ENCODE data around the gene UGT1A8.

UGT1A8 gene

GRCh38 chr2:233817361-233817911, 200.0 kb downstream of the UGT1A8 start:
- ChIA-PET POLR2A (interaction anchor here (0.7 kb wide), 1 partner anchor 33 kb away, joined by 3 read pairs; no protein-coding TSS in a partner anchor), CTCF (no interaction called here)

GRCh38 chr2:233817995-233818638, 200.7 kb downstream of the UGT1A8 start:
- Histone ChIP-seq H3K4me1 (ENCODE audit: control extremely low read depth in 1 of 4, control insufficient read depth in 4 of 4, insufficient read depth in 4 of 4, low read length in 3 of 4) (no peaks in the 10 kb centered on the region), H3K27me3 (replicated peaks in 2 of 5; ENCODE audit: control insufficient read depth in 4 of 5, insufficient read depth in 5 of 5, low read length in 4 of 5) (peaks cover 0 to 4% (median 0%) of the 10 kb centered on the region in 5 experiments), H3K4me3 (ENCODE audit: control insufficient read depth in 1 of 7, extremely low read depth in 1 of 7, insufficient read depth in 4 of 7, low read depth in 2 of 7, low read length in 6 of 7) (no peak overlapping the region), H3K36me3 (ENCODE audit: control insufficient read depth in 4 of 4, insufficient read depth in 4 of 4, low read length in 3 of 4) (no peaks in the 10 kb centered on the region), H3K9me3 (ENCODE audit: control extremely low read depth in 1 of 5, control insufficient read depth in 4 of 5, insufficient read depth in 2 of 5, low read depth in 1 of 5, low read length in 4 of 5) (no peaks in the 10 kb centered on the region), H3K27ac (ENCODE audit: insufficient read depth in 1 of 2, low read depth in 1 of 2, low read length in 2 of 2, poor library complexity in 1 of 2, severe bottlenecking in 2 of 2) (no peak overlapping the region)
- POLR2A ChIA-PET: interaction anchor here (0.7 kb wide), 1 partner anchor 32 kb away, joined by 3 read pairs; no protein-coding TSS in a partner anchor
- DNase-seq: no peak
- CTCF ChIA-PET: no interaction called here
- 100% methylated on average over 11 of the region's 11 CpGs for WGBS (ENCODE audit: insufficient coverage)

More at GRCh38 chr2:233817361-233817911, 200.0 kb downstream of the UGT1A8 start:
- H3K27ac ChIP-seq (ENCODE audit: insufficient read depth in 1 of 2, low read depth in 1 of 2, low read length in 2 of 2, poor library complexity in 1 of 2, severe bottlenecking in 2 of 2): no peak overlapping the region
- WGBS (ENCODE audit: insufficient coverage): 92% methylated on average over 3 of the region's 3 CpGs
- H3K9me3 ChIP-seq (ENCODE audit: control extremely low read depth in 1 of 5, control insufficient read depth in 4 of 5, insufficient read depth in 2 of 5, low read depth in 1 of 5, low read length in 4 of 5): no peaks in the 10 kb centered on the region
- peaks cover 0 to 4% (median 0%) of the 10 kb centered on the region in 5 experiments for H3K27me3 ChIP-seq (replicated peaks in 2 of 5; ENCODE audit: control insufficient read depth in 4 of 5, insufficient read depth in 5 of 5, low read length in 4 of 5)
- no peak for DNase-seq
- no peaks in the 10 kb centered on the region for H3K36me3 ChIP-seq (ENCODE audit: control insufficient read depth in 4 of 4, insufficient read depth in 4 of 4, low read length in 3 of 4)
- H3K4me1 ChIP-seq (ENCODE audit: control extremely low read depth in 1 of 4, control insufficient read depth in 4 of 4, insufficient read depth in 4 of 4, low read length in 3 of 4): no peaks in the 10 kb centered on the region
- H3K4me3 ChIP-seq (ENCODE audit: control insufficient read depth in 1 of 7, extremely low read depth in 1 of 7, insufficient read depth in 4 of 7, low read depth in 2 of 7, low read length in 6 of 7): no peak overlapping the region

DNA sequence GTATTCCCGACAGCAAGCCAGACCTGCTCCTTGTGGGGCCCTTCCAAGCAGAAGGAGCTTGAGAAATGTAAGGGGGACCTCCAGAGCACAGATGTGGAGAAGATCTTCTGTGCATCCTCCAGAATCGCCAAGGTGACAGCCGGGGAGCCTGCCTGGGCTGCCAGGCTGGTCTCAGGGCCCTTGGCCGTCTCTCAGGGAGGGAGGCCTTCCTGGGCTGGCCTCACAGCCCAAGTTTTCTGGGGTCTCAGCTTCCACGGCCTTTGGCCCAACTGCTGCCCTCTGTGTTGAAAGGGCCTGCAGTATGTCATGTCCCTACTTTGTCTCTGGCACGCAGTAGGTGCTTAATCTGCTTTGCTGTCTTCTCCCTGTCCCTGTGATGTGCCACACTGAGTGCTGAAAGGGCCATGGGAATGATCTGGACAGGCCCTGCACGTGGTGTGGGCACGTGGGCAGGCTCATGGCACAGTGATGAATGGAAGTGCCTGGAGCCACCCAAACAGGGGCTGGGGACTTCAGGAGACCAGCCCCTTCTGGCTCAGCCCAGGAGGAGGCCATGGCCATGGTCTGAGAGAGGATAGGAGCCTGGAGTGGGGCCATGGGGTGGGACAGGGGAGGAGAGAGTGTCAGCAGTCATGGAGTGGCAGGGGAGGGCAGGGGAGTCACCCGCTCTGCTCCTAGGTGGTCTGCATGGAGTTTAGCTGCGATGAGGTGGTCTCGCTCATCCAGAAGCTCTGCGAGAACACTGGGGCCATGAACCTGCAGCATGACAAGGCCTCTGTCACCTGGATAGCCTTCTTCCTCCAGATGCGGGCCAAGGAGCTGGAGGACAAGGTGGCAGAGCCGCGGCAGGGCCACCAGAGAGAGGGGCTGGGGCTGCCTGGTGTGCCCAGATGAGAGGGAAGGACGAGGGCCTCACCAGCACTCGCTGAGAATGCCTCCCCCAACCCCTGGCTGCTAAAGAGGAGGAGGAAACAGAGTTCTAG, 201.5 kb downstream of the UGT1A8 start:
- H3K36me3 ChIP-seq (ENCODE audit: control insufficient read depth in 4 of 4, insufficient read depth in 4 of 4, low read length in 3 of 4): no peaks in the 10 kb centered on the region
- no peaks in the 10 kb centered on the region for H3K4me1 ChIP-seq (ENCODE audit: control extremely low read depth in 1 of 4, control insufficient read depth in 4 of 4, insufficient read depth in 4 of 4, low read length in 3 of 4)
- no peaks in the 10 kb centered on the region for H3K9me3 ChIP-seq (ENCODE audit: control extremely low read depth in 1 of 5, control insufficient read depth in 4 of 5, insufficient read depth in 2 of 5, low read depth in 1 of 5, low read length in 4 of 5)
- WGBS (ENCODE audit: insufficient coverage): 77% methylated on average over 10 of the region's 17 CpGs
- H3K27ac ChIP-seq (ENCODE audit: insufficient read depth in 1 of 2, low read depth in 1 of 2, low read length in 2 of 2, poor library complexity in 1 of 2, severe bottlenecking in 2 of 2): no peak overlapping the region
- POLR2A ChIA-PET: no interaction called here
- H3K27me3 ChIP-seq (replicated peaks in 2 of 5; ENCODE audit: control insufficient read depth in 4 of 5, insufficient read depth in 5 of 5, low read length in 4 of 5): peaks cover 0 to 4% (median 0%) of the 10 kb centered on the region in 5 experiments
- CTCF ChIA-PET: no interaction called here
- DNase-seq: no peak
- H3K4me3 ChIP-seq (ENCODE audit: control insufficient read depth in 1 of 7, extremely low read depth in 1 of 7, insufficient read depth in 4 of 7, low read depth in 2 of 7, low read length in 6 of 7): no peak overlapping the region

- no peaks in the 10 kb centered on the region for H3K27me3 ChIP-seq (replicated peaks in 2 of 5; ENCODE audit: control insufficient read depth in 4 of 5, insufficient read depth in 5 of 5, low read length in 4 of 5)
- H3K36me3 ChIP-seq (ENCODE audit: control insufficient read depth in 4 of 4, insufficient read depth in 4 of 4, low read length in 3 of 4): no peaks in the 10 kb centered on the region
- no peak for DNase-seq
- ChIA-PET POLR2A (interaction anchor here (0.7 kb wide), 1 partner anchor 10 kb away, joined by 3 read pairs; no protein-coding TSS in a partner anchor), CTCF (no interaction called here)
- no peak overlapping the region for H3K27ac ChIP-seq (ENCODE audit: insufficient read depth in 1 of 2, low read depth in 1 of 2, low read length in 2 of 2, poor library complexity in 1 of 2, severe bottlenecking in 2 of 2)
- H3K4me3 ChIP-seq (ENCODE audit: control insufficient read depth in 1 of 7, extremely low read depth in 1 of 7, insufficient read depth in 4 of 7, low read depth in 2 of 7, low read length in 6 of 7): no peak overlapping the region
- H3K9me3 ChIP-seq (ENCODE audit: control extremely low read depth in 1 of 5, control insufficient read depth in 4 of 5, insufficient read depth in 2 of 5, low read depth in 1 of 5, low read length in 4 of 5): no peaks in the 10 kb centered on the region
- H3K4me1 ChIP-seq (ENCODE audit: control extremely low read depth in 1 of 4, control insufficient read depth in 4 of 4, insufficient read depth in 4 of 4, low read length in 3 of 4): no peaks in the 10 kb centered on the region
- WGBS (ENCODE audit: insufficient coverage): 91% methylated on average over 14 of the region's 18 CpGs
Measured at GRCh38 chr2:233819884-233820773, 202.7 kb downstream of the UGT1A8 start.

- no peak for DNase-seq
- ChIA-PET CTCF (no interaction called here), POLR2A (interaction anchor here (0.7 kb wide), 1 partner anchor 9 kb away, joined by 3 read pairs; no protein-coding TSS in a partner anchor)
- H3K9me3 ChIP-seq (ENCODE audit: control extremely low read depth in 1 of 5, control insufficient read depth in 4 of 5, insufficient read depth in 2 of 5, low read depth in 1 of 5, low read length in 4 of 5): no peaks in the 10 kb centered on the region
- H3K4me1 ChIP-seq (ENCODE audit: control extremely low read depth in 1 of 4, control insufficient read depth in 4 of 4, insufficient read depth in 4 of 4, low read length in 3 of 4): no peaks in the 10 kb centered on the region
- no peak overlapping the region for H3K4me3 ChIP-seq (ENCODE audit: control insufficient read depth in 1 of 7, extremely low read depth in 1 of 7, insufficient read depth in 4 of 7, low read depth in 2 of 7, low read length in 6 of 7)
- no peak overlapping the region for H3K27ac ChIP-seq (ENCODE audit: insufficient read depth in 1 of 2, low read depth in 1 of 2, low read length in 2 of 2, poor library complexity in 1 of 2, severe bottlenecking in 2 of 2)
- no peaks in the 10 kb centered on the region for H3K27me3 ChIP-seq (replicated peaks in 2 of 5; ENCODE audit: control insufficient read depth in 4 of 5, insufficient read depth in 5 of 5, low read length in 4 of 5)
- H3K36me3 ChIP-seq (ENCODE audit: control insufficient read depth in 4 of 4, insufficient read depth in 4 of 4, low read length in 3 of 4): no peaks in the 10 kb centered on the region
- 93% methylated on average over 3 of the region's 6 CpGs for WGBS (ENCODE audit: insufficient coverage)
Measured at GRCh38 chr2:233820774-233821105, 203.3 kb downstream of the UGT1A8 start.

DNA sequence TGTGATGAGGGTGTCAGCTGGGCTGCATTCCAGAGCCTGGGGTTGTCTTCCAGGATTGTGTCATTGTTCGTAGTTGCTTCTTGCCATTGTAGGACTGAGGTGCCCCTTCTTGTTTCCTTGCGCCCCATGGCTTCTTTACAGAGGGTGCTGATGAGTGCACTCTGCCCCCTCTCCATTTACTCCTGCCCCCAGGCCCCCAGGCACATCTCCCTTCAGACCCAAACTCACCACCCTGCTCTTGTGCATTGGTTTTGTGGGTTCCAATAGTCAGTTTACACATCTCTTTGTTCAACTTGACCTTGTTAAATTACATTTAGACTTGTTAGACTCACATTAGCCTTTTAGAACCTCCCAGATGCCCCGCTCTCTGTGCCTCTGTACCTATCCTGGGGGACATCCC, 203.8 kb downstream of the UGT1A8 start:
- 100% methylated on average over 3 of the region's 3 CpGs for WGBS (ENCODE audit: insufficient coverage)
- ChIA-PET CTCF (no interaction called here), POLR2A (no interaction called here)
- Histone ChIP-seq H3K9me3 (ENCODE audit: control extremely low read depth in 1 of 5, control insufficient read depth in 4 of 5, insufficient read depth in 2 of 5, low read depth in 1 of 5, low read length in 4 of 5) (no peaks in the 10 kb centered on the region), H3K36me3 (ENCODE audit: control insufficient read depth in 4 of 4, insufficient read depth in 4 of 4, low read length in 3 of 4) (no peaks in the 10 kb centered on the region), H3K4me3 (ENCODE audit: control insufficient read depth in 1 of 7, extremely low read depth in 1 of 7, insufficient read depth in 4 of 7, low read depth in 2 of 7, low read length in 6 of 7) (no peak overlapping the region), H3K4me1 (ENCODE audit: control extremely low read depth in 1 of 4, control insufficient read depth in 4 of 4, insufficient read depth in 4 of 4, low read length in 3 of 4) (no peaks in the 10 kb centered on the region), H3K27me3 (replicated peaks in 2 of 5; ENCODE audit: control insufficient read depth in 4 of 5, insufficient read depth in 5 of 5, low read length in 4 of 5) (no peaks in the 10 kb centered on the region), H3K27ac (ENCODE audit: insufficient read depth in 1 of 2, low read depth in 1 of 2, low read length in 2 of 2, poor library complexity in 1 of 2, severe bottlenecking in 2 of 2) (no peak overlapping the region)
- DNase-seq: no peak

Data from common myeloid progenitor, CD34-positive (primary cell).